ENCODE measurements around the gene HCFC2. TPM values are rescaled to one million over a fixed set of nuclear protein-coding genes. Genes with fewer than 3 reads are reported as not detected.

The HCFC2 gene
- polyA plus RNA-seq, 10 donors = 23.9 to 36.6 (median 29.5) TPM

GRCh38 chr12:104150416-104150815 lies 86.1 kb downstream of the HCFC2 start:
- no peak for DNase-seq

GRCh38 chr12:104152685-104153241 lies 88.4 kb downstream of the HCFC2 start:
- DNase-seq = no peak

GRCh38 chr12:104154286-104154685 lies 90.0 kb downstream of the HCFC2 start:
- DNase-seq = no peak

GRCh38 chr12:104154806-104155205 lies 90.5 kb downstream of the HCFC2 start:
- no peak for DNase-seq

Other genes starting within 250 kb of the HCFC2 start
- 10 to 100 TPM in 4 of 10 donors, 1 to 10 TPM in 6; 3.9 to 14.4 (median 8.8) TPM for gene NT5DC3, start 223.3 kb upstream of the HCFC2 start, polyA plus RNA-seq (ENCODE audit: insufficient read length in 10 of 10)
- gene HSP90B1, start 134.1 kb upstream of the HCFC2 start, polyA plus RNA-seq (ENCODE audit: insufficient read length in 10 of 10) = 100 to 1,000 TPM; 343 to 533 (median 385) TPM
- 10 to 100 TPM; 23.3 to 39.6 (median 32.0) TPM for gene TDG, start 98.7 kb upstream of the HCFC2 start, polyA plus RNA-seq (ENCODE audit: insufficient read length in 10 of 10)
- 10 to 100 TPM; 47.0 to 92.0 (median 69.5) TPM for gene GLT8D2, start 14.3 kb upstream of the HCFC2 start, polyA plus RNA-seq (ENCODE audit: insufficient read length in 10 of 10)
- 10 to 100 TPM; 32.2 to 48.2 (median 46.2) TPM for gene NFYB, start 73.7 kb downstream of the HCFC2 start, polyA plus RNA-seq (ENCODE audit: insufficient read length in 10 of 10)
- 10 to 100 TPM; 31.4 to 46.6 (median 39.8) TPM for gene TXNRD1, start 151.2 kb downstream of the HCFC2 start, polyA plus RNA-seq (ENCODE audit: insufficient read length in 10 of 10)
- 1 to 10 TPM; 2.0 to 4.3 (median 2.4) TPM for gene EID3, start 239.2 kb downstream of the HCFC2 start, polyA plus RNA-seq (ENCODE audit: insufficient read length in 10 of 10)